CD4-positive, alpha-beta T cell (primary cell): Measurements from ENCODE around the gene POC1B. TPM values are rescaled to one million over a fixed set of nuclear protein-coding genes. Genes with fewer than 3 reads are reported as not detected.

Experiments
- ATAC-seq: fragments of 200-7000 bp; cut with Tn5 transposase; one replicate; pipeline ENCODE4 v1.10.0; 2022; ENCODE audit warnings: mild to moderate bottlenecking; ENCODE audit not compliant: poor library complexity
- CTCF ChIA-PET: fragments of 350-600 bp; sonication (Branson Sonifier 250); formaldehyde crosslinking; loops from one replicate; lab custom pipeline; 2021; ENCODE audit warnings: antibody characterized with exemption, inconsistent platforms; lab: Charles Lee
- POLR2A ChIA-PET: fragments of 350-600 bp; sonication (Branson Sonifier 250); formaldehyde crosslinking; loops from one replicate; lab custom pipeline; 2021; ENCODE audit warnings: antibody characterized with exemption, inconsistent platforms; lab: Charles Lee
- DNase-seq, 14 experiments: peaks; one replicate each; pipeline ENCODE4 v3.0.0-alpha.2; 2013 to 2020; ENCODE audit warnings: mixed read lengths in 2 of 14
- H3K27ac ChIP-seq, 2 donors: one replicate each; pipeline versions ENCODE4 v1.5.1 to v1.7.0; 2013; ENCODE audit warnings: low read length in 2 of 2, low read depth in 1 of 2, mild to moderate bottlenecking in 1 of 2
- H3K27me3 ChIP-seq, 2 experiments: 1 replicate in 1 of 2; 2 replicates in 1 of 2; pipeline versions ENCODE4 v1.6.1 to v1.7.0; 2013; ENCODE audit warnings: low read length in 2 of 2, control low read depth in 1 of 2, mild to moderate bottlenecking in 1 of 2, moderate library complexity in 1 of 2; ENCODE audit not compliant: insufficient read depth in 2 of 2, control insufficient read depth in 1 of 2
- H3K36me3 ChIP-seq: one replicate; pipeline ENCODE4 v1.6.1; 2013; ENCODE audit warnings: low read length, control low read depth; ENCODE audit not compliant: insufficient read depth
- H3K4me1 ChIP-seq: one replicate; pipeline ENCODE4 v1.6.1; 2013; ENCODE audit warnings: low read length, control low read depth; ENCODE audit not compliant: insufficient read depth
- H3K4me3 ChIP-seq: one replicate; pipeline ENCODE4 v1.5.1; 2013; ENCODE audit warnings: mild to moderate bottlenecking, low read length, moderate library complexity
- H3K9me3 ChIP-seq, 2 experiments: 1 replicate in 1 of 2; 2 replicates in 1 of 2; pipeline versions ENCODE4 v1.6.1 to v1.7.0; 2013; ENCODE audit warnings: low read length in 2 of 2, mild to moderate bottlenecking in 2 of 2, control low read depth in 1 of 2, moderate library complexity in 1 of 2; ENCODE audit not compliant: control insufficient read depth in 1 of 2, insufficient read depth in 1 of 2
- H3K27ac Mint-ChIP-seq: one replicate; pipeline ENCODE4 v1.8.0; 2020; ENCODE audit warnings: mixed read lengths
- H3K27me3 Mint-ChIP-seq: one replicate; pipeline ENCODE4 v1.8.0; 2021; ENCODE audit warnings: mixed read lengths
- H3K36me3 Mint-ChIP-seq: one replicate; pipeline ENCODE4 v1.8.0; 2021; ENCODE audit warnings: low read depth, mixed read lengths
- H3K4me1 Mint-ChIP-seq: one replicate; pipeline ENCODE4 v1.8.0; 2021; ENCODE audit warnings: low read depth, mixed read lengths
- H3K4me3 Mint-ChIP-seq: one replicate; pipeline ENCODE4 v1.8.0; 2020; ENCODE audit warnings: mild to moderate bottlenecking, mixed read lengths
- H3K9me3 Mint-ChIP-seq: one replicate; pipeline ENCODE4 v1.8.0; 2020; ENCODE audit warnings: mixed read lengths
- CTCF ChIP-seq: fragments of 200-600 bp; IDR thresholded peaks from one replicate; pipeline ENCODE4 v1.8.0; 2022; ENCODE audit warnings: antibody characterized with exemption, mild to moderate bottlenecking
- intact Hi-C, 2 experiments: fragments of 100-400 bp; cut with DNase I in 1 of 2; cut with micrococcal nuclease in 1 of 2; formaldehyde crosslinking; loops; one replicate each; pipeline versions ENCODE4 v1.15.1 to v1.9.0; 2023 to 2025; cut with DNase I, micrococcal nuclease
- total RNA-seq, 174 experiments: library from RNA in 2 of 174; stranded (reverse) in 2 of 174; gene quantifications; one replicate each; pipeline ENCODE4 v1.2.3 and lab custom pipeline; 2021 to 2026

The POC1B gene
- total RNA-seq, 2 experiments from 2014 or later, result 14.9 to 16.2 TPM

DNA sequence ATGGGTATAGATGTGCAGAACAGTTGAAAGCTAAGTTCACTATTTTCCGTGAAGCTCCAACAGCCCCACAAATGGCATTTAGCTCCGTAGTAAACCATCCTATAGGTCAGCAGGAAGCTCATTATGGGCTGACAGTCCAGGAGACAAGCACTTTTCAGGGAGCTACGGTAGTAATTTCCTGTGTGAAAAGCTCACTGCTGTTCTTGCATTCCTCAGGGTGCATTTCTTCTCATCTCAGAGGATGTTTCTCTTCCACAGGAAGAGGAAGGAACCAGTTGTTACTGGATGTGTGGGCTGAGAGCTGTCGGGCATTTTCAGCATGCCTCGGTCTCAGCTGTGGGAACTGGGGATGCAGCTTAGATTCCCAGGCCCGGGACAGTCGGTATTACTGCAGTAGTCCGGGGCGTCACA, 74.0 kb downstream of the POC1B start:
- intact Hi-C loops, result no loop called here
- DNase-seq, result no peak

GRCh38 chr12:89450907-89451306, 74.9 kb downstream of the POC1B start:
- Mint-ChIP-seq H3K4me3 (no peak overlapping the region), H3K27ac (no peak overlapping the region), H3K27me3 (no peaks in the 10 kb centered on the region), H3K9me3 (no peaks in the 10 kb centered on the region), H3K4me1 (peaks cover 11% of the 10 kb centered on the region), H3K36me3 (peaks cover 33% of the 10 kb centered on the region)
- intact Hi-C loops, result no loop called here
- no peak overlapping the region for H3K27ac ChIP-seq
- H3K27me3 ChIP-seq, result no peaks in the 10 kb centered on the region
- peaks cover 10% of the 10 kb centered on the region for H3K36me3 ChIP-seq
- POLR2A ChIA-PET, result no interaction called here
- no peaks in the 10 kb centered on the region for H3K4me1 ChIP-seq
- no peak overlapping the region for H3K4me3 ChIP-seq
- H3K9me3 ChIP-seq, result no peaks in the 10 kb centered on the region
- ATAC-seq (no peak), DNase-seq (no peak)
- no peak for TF ChIP-seq CTCF
- CTCF ChIA-PET, result interaction anchor here (0.7 kb wide), 1 partner anchor 92 kb away, joined by 3 read pairs; no protein-coding TSS in a partner anchor

More for the DNA sequence above, 74.0 kb downstream of the POC1B start:
- ATAC-seq, result no peak
- H3K27ac ChIP-seq, result no peak overlapping the region
- no peak for TF ChIP-seq CTCF
- no peaks in the 10 kb centered on the region for H3K4me1 ChIP-seq
- no peak overlapping the region for H3K27ac Mint-ChIP-seq
- peaks cover 31% of the 10 kb centered on the region for H3K36me3 Mint-ChIP-seq
- H3K36me3 ChIP-seq, result peaks cover 10% of the 10 kb centered on the region
- peaks cover 11% of the 10 kb centered on the region for H3K4me1 Mint-ChIP-seq
- H3K4me3 ChIP-seq, result no peak overlapping the region
- no peaks in the 10 kb centered on the region for H3K27me3 ChIP-seq
- no peak overlapping the region for H3K4me3 Mint-ChIP-seq
- POLR2A ChIA-PET, result no interaction called here
- H3K9me3 Mint-ChIP-seq, result no peaks in the 10 kb centered on the region
- CTCF ChIA-PET, result no interaction called here
- H3K27me3 Mint-ChIP-seq, result no peaks in the 10 kb centered on the region
- no peaks in the 10 kb centered on the region for H3K9me3 ChIP-seq

DNA sequence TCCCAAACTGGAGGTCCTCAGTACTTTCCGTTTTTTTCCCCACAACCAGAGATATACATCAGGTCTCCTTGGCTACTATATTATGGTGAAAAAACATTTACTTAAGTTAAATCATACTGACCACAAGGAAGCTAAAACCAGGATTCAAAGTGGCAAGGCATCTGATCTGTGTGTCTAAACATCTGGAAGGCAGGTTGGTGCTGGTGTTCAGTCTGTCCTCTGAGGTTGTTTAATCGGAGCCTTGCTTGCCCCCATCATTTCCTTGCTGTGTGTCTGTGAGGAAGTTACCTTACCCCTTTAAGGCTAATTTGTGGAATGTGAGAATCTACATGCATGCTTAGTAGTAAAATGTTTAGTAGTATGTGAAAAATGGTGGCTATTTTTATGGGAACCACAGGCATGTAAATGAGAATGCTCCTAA, 76.9 kb downstream of the POC1B start:
- H3K36me3 Mint-ChIP-seq, result peaks cover 41% of the 10 kb centered on the region
- no peak for DNase-seq
- no peak overlapping the region for H3K27ac ChIP-seq
- H3K4me1 Mint-ChIP-seq, result peaks cover 4% of the 10 kb centered on the region
- H3K4me1 ChIP-seq, result no peaks in the 10 kb centered on the region
- TF ChIP-seq CTCF, result no peak
- no peak for ATAC-seq
- no peaks in the 10 kb centered on the region for H3K9me3 ChIP-seq
- H3K36me3 ChIP-seq, result peaks cover 6% of the 10 kb centered on the region
- POLR2A ChIA-PET, result no interaction called here
- H3K27ac Mint-ChIP-seq, result no peak overlapping the region
- CTCF ChIA-PET, result no interaction called here
- H3K4me3 Mint-ChIP-seq, result no peak overlapping the region
- no peaks in the 10 kb centered on the region for H3K27me3 ChIP-seq
- H3K9me3 Mint-ChIP-seq, result no peaks in the 10 kb centered on the region
- intact Hi-C loops, result no loop called here
- no peaks in the 10 kb centered on the region for H3K27me3 Mint-ChIP-seq
- H3K4me3 ChIP-seq, result no peak overlapping the region
